Lower leg skin (tissue), 4 donors: ENCODE measurements around the gene BMF. TPM values are rescaled to one million over a fixed set of nuclear protein-coding genes. Genes with fewer than 3 reads are reported as not detected.

Source experiments
- DNase-seq, 2 donors: peaks; one replicate each; pipeline ENCODE4 v3.0.0-alpha.2; 2019; ENCODE audit warnings: low spot score in 2 of 2
- H3K4me3 ChIP-seq: fragments of 200-600 bp; sonication (generic); 2 replicates; pipeline ENCODE4 v1.5.1; 2017; ENCODE audit warnings: mild to moderate bottlenecking, low read depth; ENCODE audit not compliant: poor library complexity, severe bottlenecking
- CTCF ChIP-seq, 3 donors: fragments of 450-650 bp; IDR thresholded peaks; one replicate each; pipeline ENCODE4 v1.5.1; 2016; ENCODE audit warnings: antibody characterized with exemption in 3 of 3, mild to moderate bottlenecking in 3 of 3, moderate library complexity in 2 of 3
- POLR2A ChIP-seq, 2 donors: fragments of 450-650 bp; IDR thresholded peaks; one replicate each; pipeline ENCODE4 v1.6.1; 2016 to 2017; ENCODE audit warnings: antibody characterized with exemption in 2 of 2, mild to moderate bottlenecking in 1 of 2, moderate library complexity in 1 of 2
- WGBS, 2 donors: methylation state at CpG; one replicate each; pipeline ENCODE4 v1.1.5; 2018; 5-methylcytosine and 5-hydroxymethylcytosine counted together
- intact Hi-C: fragments of 100-400 bp; cut with DNase I; formaldehyde crosslinking; loops from one replicate; pipeline ENCODE4 v1.15.0; 2023; ENCODE audit warnings: low total_unique reads
- total RNA-seq, 4 donors: library from RNA; depleted of rRNA; stranded (reverse); fragments of >200 nt; gene quantifications; one replicate each; pipeline ENCODE4 v1.1.0, GENCODE V29; 2016

BMF gene
- total RNA-seq, 4 donors from 2014 or later: 2.1 to 11.8 (median 8.4) TPM

GRCh38 chr15:40054605-40054854 is 54.1 kb downstream of the BMF start:
- 94 to 100% methylated on average over 2 to 3 of the region's 3 CpGs for WGBS, 2 donors
- DNase-seq: no peak
- intact Hi-C loops: loop anchor here (5.0 kb wide), 1 partner anchor 223 kb away; no protein-coding TSS in a partner anchor

GRCh38 chr15:40053831-40054604 is 54.7 kb downstream of the BMF start:
- intact Hi-C loops: loop anchor here (5.0 kb wide), 1 partner anchor 223 kb away; no protein-coding TSS in a partner anchor
- H3K4me3 ChIP-seq: no peak overlapping the region
- 85 to 92% methylated on average over 14 of the region's 14 CpGs for WGBS, 2 donors
- TF ChIP-seq CTCF (IDR thresholded peaks at IDR 0.05): no peak
- TF ChIP-seq POLR2A (IDR thresholded peaks at IDR 0.05): no peak
- no peak for DNase-seq

More at GRCh38 chr15:40054605-40054854, 54.1 kb downstream of the BMF start:
- TF ChIP-seq POLR2A (IDR thresholded peaks at IDR 0.05): no peak
- no peak for TF ChIP-seq CTCF (IDR thresholded peaks at IDR 0.05)
- H3K4me3 ChIP-seq: no peak overlapping the region

GRCh38 chr15:40053079-40053830 is 55.4 kb downstream of the BMF start:
- WGBS, 2 donors: 82 to 84% methylated on average over 12 of the region's 12 CpGs
- no peak for DNase-seq
- intact Hi-C loops: loop anchor here (5.0 kb wide), 1 partner anchor 224 kb away; no protein-coding TSS in a partner anchor
- H3K4me3 ChIP-seq: no peak overlapping the region
- TF ChIP-seq CTCF (IDR thresholded peaks at IDR 0.05) (no peak), POLR2A (IDR thresholded peaks at IDR 0.05) (no peak)

- H3K4me3 ChIP-seq: no peak overlapping the region
- TF ChIP-seq POLR2A (IDR thresholded peaks at IDR 0.05): no peak
- no peak for TF ChIP-seq CTCF (IDR thresholded peaks at IDR 0.05)
- intact Hi-C loops: loop anchor here (5.0 kb wide), 1 partner anchor 225 kb away; no protein-coding TSS in a partner anchor
- DNase-seq: no peak
- 71 to 88% methylated on average over 6 of the region's 6 CpGs for WGBS, 2 donors
These were observed 56.1 kb downstream of the BMF start for GRCh38 chr15:40052604-40053003.

GRCh38 chr15:40051616-40052415 is 56.9 kb downstream of the BMF start:
- no peak overlapping the region for H3K4me3 ChIP-seq
- intact Hi-C loops: loop anchor here (5.0 kb wide), 1 partner anchor 225 kb away; no protein-coding TSS in a partner anchor
- 92 to 93% methylated on average over 11 of the region's 11 CpGs for WGBS, 2 donors
- no peak for DNase-seq
- no peak for TF ChIP-seq POLR2A (IDR thresholded peaks at IDR 0.05)
- TF ChIP-seq CTCF (IDR thresholded peaks at IDR 0.05): no peak
